Measurements from ENCODE around the gene CACNA1A.
A peak's percentile ranks its signal among the peaks of the same experiment; 100 is the strongest.

The CACNA1A gene

DNA sequence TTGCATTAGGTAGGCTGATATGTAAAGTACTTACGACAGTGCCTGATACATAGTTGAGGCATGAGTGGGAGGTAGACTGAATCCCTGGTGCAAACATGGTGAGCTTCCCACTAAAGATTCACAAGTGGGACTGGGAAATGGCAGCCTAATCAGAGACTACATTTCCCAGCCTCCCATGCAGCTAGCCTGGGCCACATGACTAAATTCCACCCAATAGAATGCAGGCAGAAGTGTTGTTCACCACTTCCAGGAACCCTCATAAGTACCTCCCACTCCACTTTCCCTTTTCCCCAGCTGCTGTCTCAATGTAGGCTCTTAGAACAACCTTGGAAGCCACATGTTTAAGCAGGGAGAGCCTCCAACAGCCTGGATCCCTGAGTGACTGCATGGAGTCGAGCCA is 104.9 kb downstream of the CACNA1A start:
- peak; percentile 79 for DNase-seq (ENCODE audit: low read depth)
- TF ChIP-seq, protein P1, sequence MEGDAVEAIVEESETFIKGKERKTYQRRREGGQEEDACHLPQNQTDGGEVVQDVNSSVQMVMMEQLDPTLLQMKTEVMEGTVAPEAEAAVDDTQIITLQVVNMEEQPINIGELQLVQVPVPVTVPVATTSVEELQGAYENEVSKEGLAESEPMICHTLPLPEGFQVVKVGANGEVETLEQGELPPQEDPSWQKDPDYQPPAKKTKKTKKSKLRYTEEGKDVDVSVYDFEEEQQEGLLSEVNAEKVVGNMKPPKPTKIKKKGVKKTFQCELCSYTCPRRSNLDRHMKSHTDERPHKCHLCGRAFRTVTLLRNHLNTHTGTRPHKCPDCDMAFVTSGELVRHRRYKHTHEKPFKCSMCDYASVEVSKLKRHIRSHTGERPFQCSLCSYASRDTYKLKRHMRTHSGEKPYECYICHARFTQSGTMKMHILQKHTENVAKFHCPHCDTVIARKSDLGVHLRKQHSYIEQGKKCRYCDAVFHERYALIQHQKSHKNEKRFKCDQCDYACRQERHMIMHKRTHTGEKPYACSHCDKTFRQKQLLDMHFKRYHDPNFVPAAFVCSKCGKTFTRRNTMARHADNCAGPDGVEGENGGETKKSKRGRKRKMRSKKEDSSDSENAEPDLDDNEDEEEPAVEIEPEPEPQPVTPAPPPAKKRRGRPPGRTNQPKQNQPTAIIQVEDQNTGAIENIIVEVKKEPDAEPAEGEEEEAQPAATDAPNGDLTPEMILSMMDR (conservative IDR thresholded peaks at IDR 0.05; ENCODE audit: control insufficient read depth, insufficient read depth, low read depth, low read length) = no peak
- no peak overlapping the region for H3K4me3 ChIP-seq (ENCODE audit: control insufficient read depth, low read depth, low read length)

DNA sequence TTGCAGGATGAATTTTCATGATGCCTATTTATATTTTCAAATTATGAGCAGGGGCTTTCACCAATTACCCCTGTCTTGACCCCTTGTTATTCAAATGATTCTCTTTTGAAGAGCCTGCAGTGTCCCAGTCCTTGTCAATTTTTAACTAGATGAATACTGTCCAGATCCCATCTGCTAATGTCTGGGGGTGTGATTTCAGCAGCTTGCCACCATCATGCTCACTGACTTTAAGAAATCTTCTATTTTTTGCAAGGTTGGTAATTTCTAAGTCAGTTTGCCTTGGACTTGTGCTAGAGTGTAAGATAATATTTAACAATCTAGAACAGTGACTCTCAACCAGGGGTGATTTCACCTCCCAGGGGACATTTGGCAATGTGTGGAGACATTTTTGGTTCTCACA is 106.0 kb downstream of the CACNA1A start:
- TF ChIP-seq, protein P1 (conservative IDR thresholded peaks at IDR 0.05; ENCODE audit: control insufficient read depth, insufficient read depth, low read depth, low read length) = no peak
- DNase-seq (ENCODE audit: low read depth) = peak; percentile 6
- no peak overlapping the region for H3K4me3 ChIP-seq (ENCODE audit: control insufficient read depth, low read depth, low read length)

DNA sequence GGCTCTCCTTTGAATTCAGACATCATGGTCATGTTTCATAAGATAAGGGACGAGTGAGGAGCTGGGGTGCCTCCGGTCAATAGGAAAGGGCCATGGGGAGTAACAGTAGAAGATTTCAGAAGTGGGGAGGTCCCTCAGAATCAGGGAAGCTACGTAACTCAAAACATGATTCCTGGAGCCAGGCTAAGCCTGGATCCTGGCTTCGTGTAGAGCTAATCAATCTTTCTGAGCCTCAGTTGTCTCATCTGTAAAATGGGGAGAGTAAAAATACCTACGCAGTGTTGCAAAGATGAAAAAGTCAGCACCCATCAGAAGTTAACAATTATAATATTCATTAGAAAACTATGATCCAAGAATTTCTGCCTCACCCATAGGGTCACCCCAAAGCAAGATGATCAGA is 106.5 kb downstream of the CACNA1A start:
- TF ChIP-seq, protein P1 (conservative IDR thresholded peaks at IDR 0.05; ENCODE audit: control insufficient read depth, insufficient read depth, low read depth, low read length) = no peak
- DNase-seq (ENCODE audit: low read depth) = no peak

DNA sequence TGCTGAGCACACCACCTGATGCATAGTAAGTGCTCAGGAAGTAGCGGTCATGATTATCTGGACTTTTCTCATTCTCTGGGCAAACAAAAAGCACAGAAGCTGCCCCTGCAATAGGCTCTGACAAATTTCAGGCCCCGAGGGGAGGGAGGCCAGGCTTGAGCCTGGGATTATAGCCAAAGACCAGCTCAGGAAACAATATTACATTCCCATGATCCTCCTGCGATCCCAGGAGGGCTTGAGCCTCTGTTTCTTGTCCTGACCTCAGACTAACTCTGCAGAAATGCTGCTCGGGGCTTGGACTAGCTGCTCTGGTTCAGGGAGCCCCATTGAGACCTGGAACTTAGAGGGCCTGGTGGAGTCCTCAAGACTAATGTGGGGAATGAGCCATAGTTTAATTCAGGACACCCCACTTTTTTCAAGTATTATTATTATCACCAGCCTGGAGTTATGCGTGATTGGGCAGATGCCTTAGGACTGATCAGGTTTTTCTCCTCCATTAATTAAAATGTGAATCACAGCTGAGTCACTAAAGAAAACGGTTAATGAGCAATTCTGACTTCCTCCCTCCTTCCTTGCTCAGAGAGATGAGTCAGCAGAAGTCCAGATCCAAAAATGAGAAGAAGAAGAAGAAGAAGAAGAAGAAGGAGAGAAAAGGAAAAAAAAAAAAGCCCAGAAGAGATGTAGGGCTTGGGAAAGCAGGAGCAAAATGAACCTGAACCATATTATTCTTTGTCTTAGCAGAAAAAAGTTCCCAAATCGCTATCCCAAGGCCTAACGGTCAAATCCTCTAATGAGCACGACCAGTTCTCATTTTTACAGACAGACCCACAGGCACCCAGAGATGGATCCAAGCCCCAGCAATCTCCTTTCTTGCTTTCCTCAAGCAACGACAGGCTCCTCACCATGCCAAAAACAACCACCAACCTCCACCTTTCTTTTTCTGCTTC is 107.2 kb downstream of the CACNA1A start:
- TF ChIP-seq, protein P1 (conservative IDR thresholded peaks at IDR 0.05; ENCODE audit: control insufficient read depth, insufficient read depth, low read depth, low read length) = no peak
- DNase-seq (ENCODE audit: low read depth) = peak; percentile 98
- H3K4me3 ChIP-seq (ENCODE audit: control insufficient read depth, low read depth, low read length) = no peak overlapping the region

More for the DNA sequence above, 106.5 kb downstream of the CACNA1A start:
- H3K4me3 ChIP-seq (ENCODE audit: control insufficient read depth, low read depth, low read length) = no peak overlapping the region

DNA sequence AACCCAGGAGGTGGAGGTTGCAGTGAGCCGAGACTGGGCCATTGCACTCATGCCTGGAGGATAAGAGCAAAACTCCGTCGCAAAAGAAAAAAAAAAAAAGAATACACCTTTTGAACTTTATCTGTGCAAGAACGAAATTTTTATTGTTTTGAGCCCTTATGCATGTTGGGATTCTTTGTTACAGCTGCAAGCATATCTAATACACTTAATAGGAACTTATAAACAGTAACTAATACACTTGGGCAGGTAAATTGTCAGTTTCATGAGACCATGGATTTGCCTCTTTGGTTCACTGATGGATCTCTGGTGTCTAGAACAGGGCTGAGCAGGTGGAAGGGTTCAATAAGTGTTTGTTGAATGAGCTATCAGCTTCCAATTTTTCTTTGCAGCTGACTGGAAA is 108.1 kb downstream of the CACNA1A start:
- TF ChIP-seq, protein P1 (conservative IDR thresholded peaks at IDR 0.05; ENCODE audit: control insufficient read depth, insufficient read depth, low read depth, low read length) = no peak
- DNase-seq (ENCODE audit: low read depth) = no peak
- no peak overlapping the region for H3K4me3 ChIP-seq (ENCODE audit: control insufficient read depth, low read depth, low read length)

DNA sequence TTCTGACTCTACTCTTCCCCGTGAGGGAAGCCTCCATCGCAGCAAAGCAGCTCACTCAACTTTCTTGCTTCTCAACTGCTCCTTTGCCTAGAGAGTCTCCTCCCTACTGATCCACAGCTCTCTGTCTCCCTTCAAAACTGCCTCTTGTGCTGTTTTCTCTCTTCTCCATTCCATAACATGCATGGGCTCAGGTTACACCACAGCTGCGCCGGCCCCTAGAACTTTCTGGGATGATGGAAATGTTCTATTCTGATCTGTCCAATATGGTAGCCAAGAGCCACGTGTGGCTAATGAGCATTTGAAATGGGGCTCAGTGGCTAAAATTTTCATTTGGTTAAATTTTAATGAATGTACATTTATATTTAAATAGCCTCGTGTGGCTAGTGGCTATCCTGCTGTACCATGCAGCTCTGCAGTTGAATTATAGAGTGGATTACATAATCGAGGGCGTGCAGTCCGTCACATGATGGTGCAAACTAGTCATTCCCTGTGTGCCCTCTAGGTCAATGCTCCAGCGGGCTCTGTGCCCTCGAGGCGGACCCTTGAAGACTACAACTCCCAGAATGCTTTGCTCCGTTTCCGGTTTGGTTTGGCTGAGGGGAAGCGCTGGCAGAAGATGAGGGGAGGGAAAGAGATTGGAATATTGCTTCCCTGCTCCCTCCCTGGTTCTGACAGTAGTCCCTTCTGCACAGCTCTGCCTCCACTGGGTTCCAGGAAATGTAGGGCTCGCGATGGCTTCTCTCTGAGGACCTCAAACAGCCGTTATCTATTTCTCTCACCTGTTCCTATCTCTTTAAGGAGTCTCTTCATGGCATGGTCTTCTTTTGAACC is 109.8 kb downstream of the CACNA1A start:
- peak; percentile 93 for DNase-seq (ENCODE audit: low read depth)
- TF ChIP-seq, protein P1 (conservative IDR thresholded peaks at IDR 0.05; ENCODE audit: control insufficient read depth, insufficient read depth, low read depth, low read length) = no peak
- no peak overlapping the region for H3K4me3 ChIP-seq (ENCODE audit: control insufficient read depth, low read depth, low read length)
